ENCODE data around the gene INSL3. TPM values are rescaled to one million over a fixed set of nuclear protein-coding genes. Genes with fewer than 3 reads are reported as not detected.

The INSL3 gene
- total and polyA plus RNA-seq, 2 donors (not counting 3 experiments of a cell fraction or from before 2014, with no cell fraction given): not detected

DNA sequence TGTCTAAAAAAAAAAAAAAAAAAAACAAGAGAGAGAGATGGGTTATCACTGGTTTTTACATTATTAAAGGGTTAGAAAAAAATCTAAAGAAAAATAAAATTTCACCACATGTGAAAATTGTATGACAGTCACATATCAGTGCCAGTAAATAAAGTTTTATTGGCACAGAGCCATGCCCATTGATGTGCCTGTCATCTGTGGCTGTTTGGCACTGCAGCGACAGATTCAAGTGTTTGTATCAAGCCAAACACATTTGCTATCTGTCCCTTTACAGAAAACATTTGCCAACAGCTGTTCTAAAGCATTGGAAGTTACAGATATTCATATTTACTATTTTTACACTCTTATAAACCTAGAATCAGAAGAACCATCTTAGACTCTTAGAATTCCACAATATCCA lies 53.8 kb downstream of the INSL3 start:
- Histone ChIP-seq H3K79me2 (ENCODE audit: control insufficient read depth, insufficient read depth, low read length) (no peaks in the 10 kb centered on the region), H4K20me1 (replicated peaks; ENCODE audit: control insufficient read depth, extremely low read depth, insufficient read depth, low read length) (no peaks in the 10 kb centered on the region), H3K27ac (ENCODE audit: insufficient read depth, low read depth, low read length) (no peak overlapping the region), H3K9me1 (replicated peaks; ENCODE audit: control insufficient read depth, extremely low read depth, insufficient read depth, low read length) (no peaks in the 10 kb centered on the region), H3K4me1 (ENCODE audit: control insufficient read depth, extremely low read depth, insufficient read depth, low read length) (peaks cover 3% of the 10 kb centered on the region), H3K9ac (replicated peaks; ENCODE audit: extremely low read depth, insufficient read depth, low read length) (no peak overlapping the region), H3K27me3 (ENCODE audit: control insufficient read depth in 2 of 2, insufficient read depth in 2 of 2, low read length in 2 of 2) (no peaks in the 10 kb centered on the region), H3K4me3 (replicated peaks in 1 of 3; ENCODE audit: insufficient read depth in 1 of 3, low read depth in 1 of 3, low read length in 3 of 3) (no peak overlapping the region), H3K4me2 (ENCODE audit: insufficient read depth, low read length) (no peak overlapping the region), H3K36me3 (ENCODE audit: control insufficient read depth in 2 of 2, extremely low read depth in 1 of 2, insufficient read depth in 2 of 2, low read length in 2 of 2) (no peaks in the 10 kb centered on the region), H2AFZ (ENCODE audit: low read depth, low read length) (no peak overlapping the region), H3K9me3 (replicated peaks; ENCODE audit: control insufficient read depth, insufficient read depth, low read length) (no peaks in the 10 kb centered on the region)
- intact Hi-C loops (cut with micrococcal nuclease) (loop anchor here (2.0 kb wide), 1 partner anchor 161 kb away; no protein-coding TSS in a partner anchor), dilution Hi-C loops (cut with MboI; ENCODE audit: extremely low pct_ligation_motif_present, low sequenced_read_pairs) (no loop called here)
- POLR2A ChIA-PET: interaction anchor here (0.6 kb wide), 1 partner anchor 164 kb away, joined by 3 read pairs; no protein-coding TSS in a partner anchor
- TF ChIP-seq GATA2 (IDR thresholded peaks at IDR 0.05; ENCODE audit: insufficient read depth, insufficient read length, low read depth, low read length): no peak
- no peak for TF ChIP-seq POLR2AphosphoS5 (IDR thresholded peaks at IDR 0.05; ENCODE audit: insufficient read depth, low read depth, low read length)
- no peak for TF ChIP-seq FOS (IDR thresholded peaks at IDR 0.05; ENCODE audit: borderline replicate concordance, insufficient read depth, low read length)
- TF ChIP-seq, protein P1, sequence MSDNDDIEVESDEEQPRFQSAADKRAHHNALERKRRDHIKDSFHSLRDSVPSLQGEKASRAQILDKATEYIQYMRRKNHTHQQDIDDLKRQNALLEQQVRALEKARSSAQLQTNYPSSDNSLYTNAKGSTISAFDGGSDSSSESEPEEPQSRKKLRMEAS (IDR thresholded peaks at IDR 0.05; ENCODE audit: insufficient read depth, insufficient read length): no peak
- TF ChIP-seq EZH2 (IDR thresholded peaks at IDR 0.05; ENCODE audit: borderline replicate concordance, low read depth, low read length, severe bottlenecking): no peak
- no peak for TF ChIP-seq POLR2A (IDR thresholded peaks at IDR 0.05; ENCODE audit: low read depth, low read length)
- TF ChIP-seq, protein P2, sequence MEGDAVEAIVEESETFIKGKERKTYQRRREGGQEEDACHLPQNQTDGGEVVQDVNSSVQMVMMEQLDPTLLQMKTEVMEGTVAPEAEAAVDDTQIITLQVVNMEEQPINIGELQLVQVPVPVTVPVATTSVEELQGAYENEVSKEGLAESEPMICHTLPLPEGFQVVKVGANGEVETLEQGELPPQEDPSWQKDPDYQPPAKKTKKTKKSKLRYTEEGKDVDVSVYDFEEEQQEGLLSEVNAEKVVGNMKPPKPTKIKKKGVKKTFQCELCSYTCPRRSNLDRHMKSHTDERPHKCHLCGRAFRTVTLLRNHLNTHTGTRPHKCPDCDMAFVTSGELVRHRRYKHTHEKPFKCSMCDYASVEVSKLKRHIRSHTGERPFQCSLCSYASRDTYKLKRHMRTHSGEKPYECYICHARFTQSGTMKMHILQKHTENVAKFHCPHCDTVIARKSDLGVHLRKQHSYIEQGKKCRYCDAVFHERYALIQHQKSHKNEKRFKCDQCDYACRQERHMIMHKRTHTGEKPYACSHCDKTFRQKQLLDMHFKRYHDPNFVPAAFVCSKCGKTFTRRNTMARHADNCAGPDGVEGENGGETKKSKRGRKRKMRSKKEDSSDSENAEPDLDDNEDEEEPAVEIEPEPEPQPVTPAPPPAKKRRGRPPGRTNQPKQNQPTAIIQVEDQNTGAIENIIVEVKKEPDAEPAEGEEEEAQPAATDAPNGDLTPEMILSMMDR (IDR thresholded peaks at IDR 0.05; ENCODE audit: extremely low read depth in 1 of 2, insufficient read depth in 1 of 2, low read depth in 1 of 2, low read length in 2 of 2): no peak
- TF ChIP-seq MYC (IDR thresholded peaks at IDR 0.05; ENCODE audit: low read depth, low read length): no peak
- no peak for TF ChIP-seq JUN (IDR thresholded peaks at IDR 0.05; ENCODE audit: borderline replicate concordance, insufficient read depth, insufficient read length, low read depth)
- FAIRE-seq (no peak), DNase-seq (ENCODE audit: low read depth, low spot score) (no peak)
- no TSS peak for BruUV-seq (replicated peaks)
- CTCF ChIA-PET: interaction anchor here (0.6 to 3.1 kb wide), 24 partner anchors 9 to 519 kb away, joined by 3 to 182 read pairs (median 7); partner anchors contain the start of genes MAP1S, PGLS and RPL18A
